AG08396 (cell line): ENCODE data around the gene EHBP1.
"Not testable (repeated sequence)": the region's sequence is repeated elsewhere in the genome, so short reads cannot be mapped to it uniquely, and the experiment has no call there.

ENCODE experiments used
- DNase-seq: peaks from one replicate; pipeline ENCODE4 v3.0.0; 2012; ENCODE audit warnings: low spot score, mixed read lengths

Gene EHBP1

DNA sequence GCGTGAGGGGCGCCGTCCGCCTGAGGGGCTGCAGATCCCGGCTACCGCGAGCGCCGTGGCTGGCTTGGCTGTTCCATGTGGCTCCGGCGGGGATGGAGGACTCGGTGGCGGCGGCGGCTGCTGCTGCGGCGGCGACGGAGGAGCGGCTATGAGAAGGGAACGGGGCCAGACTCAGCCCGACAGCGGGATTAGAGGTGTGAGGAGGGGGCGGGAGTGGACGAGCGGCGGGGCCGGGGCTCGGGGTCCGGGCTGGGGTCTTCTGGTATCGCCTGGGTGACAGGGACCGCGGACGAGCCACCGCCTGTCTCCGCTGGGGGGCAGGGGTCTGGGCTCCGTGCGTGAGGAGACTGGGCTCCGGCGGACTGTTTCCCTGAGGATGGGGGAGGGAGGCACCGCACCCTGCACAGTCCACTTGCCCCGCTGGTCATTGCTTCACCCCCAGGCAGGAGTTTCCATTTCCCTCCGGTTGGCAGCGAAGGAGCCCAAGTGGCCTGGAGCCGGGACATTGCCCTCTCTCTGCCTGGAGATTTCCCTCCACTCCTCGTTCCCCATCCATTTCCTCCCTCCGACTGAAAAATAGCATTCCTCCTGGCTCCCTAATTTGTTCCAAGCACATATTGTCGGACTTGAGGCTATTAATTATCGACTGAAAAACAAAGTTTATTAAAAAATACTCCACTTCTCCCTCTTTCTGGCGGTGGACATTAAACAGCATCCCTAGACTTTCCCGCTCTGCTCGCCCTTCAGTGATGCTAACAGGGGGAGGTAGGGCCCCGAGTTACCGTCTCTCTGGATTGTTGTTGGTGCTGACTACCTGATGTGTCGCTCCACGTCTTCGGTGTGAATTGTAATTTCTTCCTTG is 577 bp downstream of the EHBP1 start:
- DNase-seq = peak; percentile 69

DNA sequence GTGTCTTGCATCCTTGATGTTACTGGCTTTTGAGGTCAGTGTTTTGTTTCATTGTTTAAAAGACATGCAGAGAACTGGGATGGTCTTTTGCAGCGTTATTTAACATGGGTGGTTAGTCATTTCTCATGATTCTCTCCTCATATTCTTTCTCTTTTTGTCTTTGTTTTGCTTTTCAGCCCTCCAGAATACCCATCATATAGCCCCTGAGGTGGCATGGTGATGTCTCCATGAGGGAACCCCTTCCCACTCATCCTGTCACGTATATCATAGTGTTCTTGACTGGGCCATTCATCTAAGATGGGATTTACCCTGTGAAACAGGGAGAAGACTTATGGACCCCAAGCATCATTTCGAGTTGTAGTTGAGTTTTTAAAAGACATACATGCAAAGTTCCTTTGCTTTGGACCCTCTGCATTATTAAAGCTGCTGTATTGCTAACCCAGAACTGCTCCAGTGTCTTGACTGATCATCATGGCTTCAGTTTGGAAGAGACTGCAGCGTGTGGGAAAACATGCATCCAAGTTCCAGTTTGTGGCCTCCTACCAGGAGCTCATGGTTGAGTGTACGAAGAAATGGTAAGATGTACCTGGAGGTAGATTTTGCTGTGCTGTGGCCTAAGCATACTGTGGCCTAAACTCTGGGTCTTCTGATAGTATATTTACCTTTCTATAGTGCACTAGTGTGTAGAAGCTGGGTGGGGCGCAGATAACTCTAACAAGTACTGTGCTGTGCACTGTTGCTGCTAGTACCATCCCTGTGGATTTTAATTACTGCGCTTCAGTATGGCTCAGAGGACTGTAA is 1.4 kb downstream of the EHBP1 start:
- no peak for DNase-seq

DNA sequence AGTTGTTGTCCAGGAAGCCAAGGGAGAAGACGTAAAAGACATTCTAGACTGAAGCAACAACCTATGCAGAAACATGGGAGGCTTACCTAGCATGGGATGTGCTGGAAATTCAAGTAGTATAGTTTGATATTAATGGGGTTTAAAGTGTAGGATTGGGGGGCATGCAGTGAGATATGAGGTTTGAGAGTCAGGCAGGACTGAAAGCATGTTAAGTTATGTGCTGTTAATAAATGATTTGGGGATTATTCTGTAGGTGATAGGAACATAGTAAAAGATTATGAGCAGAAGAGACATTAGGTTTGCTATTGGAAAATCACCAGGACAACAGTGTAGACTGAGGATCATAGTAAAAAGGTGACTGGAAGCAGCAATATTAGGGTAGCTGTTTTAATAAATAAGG is 3.2 kb downstream of the EHBP1 start:
- no peak for DNase-seq

DNA sequence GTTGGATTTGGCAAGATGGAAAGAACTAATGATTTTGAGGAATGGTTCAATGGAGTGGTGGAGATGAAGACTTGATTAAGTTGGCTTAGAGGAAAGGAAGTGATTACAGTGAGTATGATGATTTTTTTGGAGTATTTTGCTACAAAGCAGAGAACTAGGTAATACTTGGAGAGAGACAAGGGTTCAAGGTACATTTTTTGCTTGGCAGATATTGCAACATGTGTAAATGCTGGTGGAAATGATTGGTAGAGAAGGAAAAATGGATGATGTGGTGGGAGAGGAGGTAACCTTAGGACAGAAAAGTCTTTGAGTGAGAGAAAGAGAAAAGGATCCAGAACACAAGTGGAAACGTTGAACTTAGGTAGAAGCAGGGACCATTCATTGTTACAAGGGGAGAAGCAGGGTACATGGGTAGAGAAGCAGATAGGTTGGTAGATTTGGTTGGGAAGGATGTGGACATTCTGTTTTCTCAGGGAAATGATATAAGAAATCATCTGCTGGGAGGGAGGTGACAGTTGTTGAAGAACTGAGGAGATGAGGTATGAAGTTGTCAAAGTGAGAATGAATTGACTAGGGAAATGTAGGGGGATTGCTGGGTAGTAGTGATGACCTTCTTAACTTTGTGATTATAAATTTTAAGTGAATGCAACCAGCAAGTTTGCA is 6.5 kb downstream of the EHBP1 start:
- DNase-seq = no peak

DNA sequence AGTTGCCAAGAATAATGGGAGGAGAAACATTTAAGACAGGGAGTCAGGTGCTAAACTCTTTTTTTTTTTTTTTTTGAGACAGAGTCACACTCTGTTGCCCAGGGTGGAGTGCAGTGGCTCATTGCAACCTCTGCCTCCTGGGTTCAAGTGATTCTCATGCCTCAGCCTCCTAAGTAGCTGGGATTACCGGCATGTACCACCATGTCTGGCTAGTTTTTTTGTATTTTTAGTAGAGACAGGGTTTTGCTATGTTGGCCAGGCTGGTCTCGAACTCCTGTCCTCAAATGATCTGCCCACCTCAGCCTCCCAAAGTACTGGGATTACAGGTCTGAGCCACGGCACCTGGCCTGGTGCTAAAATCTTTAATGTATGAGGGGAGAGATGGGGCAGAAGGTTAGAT is 7.7 kb downstream of the EHBP1 start:
- DNase-seq = not testable (repeated sequence)

DNA sequence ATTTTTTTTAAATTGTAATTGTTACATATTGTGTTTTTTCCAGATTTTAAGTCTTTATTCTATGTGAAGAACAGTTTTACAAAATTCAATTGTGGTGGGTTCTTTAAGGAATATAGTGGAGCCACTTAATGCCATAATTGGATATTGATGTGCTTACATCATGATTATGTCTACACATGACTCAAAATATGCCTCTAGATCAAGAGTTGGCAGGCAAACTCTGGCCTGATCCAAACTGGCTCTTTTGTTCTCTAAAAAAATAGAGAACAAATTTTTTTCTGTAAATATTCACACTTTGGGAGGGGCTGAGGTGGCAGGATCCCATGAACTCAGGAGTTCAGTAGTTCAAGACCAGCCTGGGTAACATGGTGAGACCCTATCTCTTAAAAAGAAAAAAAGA is 8.3 kb downstream of the EHBP1 start:
- no peak for DNase-seq

DNA sequence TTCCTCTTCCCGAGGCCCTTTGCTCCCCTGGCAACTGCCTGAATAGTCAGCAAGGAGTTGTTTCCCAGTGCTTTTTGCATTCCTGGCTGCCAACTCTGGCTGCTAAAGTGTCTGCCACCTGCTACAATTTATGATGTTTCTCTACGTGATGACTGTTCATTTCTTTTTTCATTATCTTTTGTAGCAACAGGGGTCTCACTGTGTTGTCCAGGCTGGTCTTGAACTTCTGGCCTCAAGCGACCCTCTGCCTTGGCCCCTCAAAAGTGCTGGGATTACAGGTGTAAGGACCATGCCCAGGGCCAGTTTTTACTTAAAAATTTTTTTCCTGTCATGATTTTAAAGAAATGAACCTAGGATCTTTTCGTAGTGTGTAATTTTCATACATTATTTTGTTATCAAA is 11.3 kb downstream of the EHBP1 start:
- no peak for DNase-seq

DNA sequence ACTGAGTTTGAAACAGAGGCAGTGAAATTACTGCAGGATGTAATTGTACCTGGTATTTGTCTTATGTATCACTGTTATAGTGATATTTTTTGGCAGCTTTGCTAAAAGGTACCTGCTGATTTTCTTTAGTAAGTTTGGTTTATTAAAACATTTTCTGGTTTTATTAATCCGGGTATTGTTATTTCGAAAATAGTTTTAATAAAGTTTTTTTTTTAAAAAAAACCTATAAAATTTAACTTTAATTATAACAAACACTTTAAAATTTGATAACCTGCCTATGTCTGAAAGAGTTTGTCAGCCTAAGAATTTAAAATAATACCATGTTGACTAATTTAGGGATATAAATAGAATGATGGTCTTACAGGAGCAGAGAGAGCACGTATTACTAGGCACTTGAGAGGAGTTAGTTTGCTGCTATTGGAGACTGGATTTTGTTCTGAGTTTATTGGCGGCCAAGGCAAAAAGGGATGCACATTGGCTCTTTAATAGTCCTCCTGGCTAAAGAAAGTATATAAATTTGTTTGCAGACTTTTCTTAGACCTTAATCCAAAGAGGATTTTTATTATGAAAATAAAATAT is 12.1 kb downstream of the EHBP1 start:
- DNase-seq = no peak

DNA sequence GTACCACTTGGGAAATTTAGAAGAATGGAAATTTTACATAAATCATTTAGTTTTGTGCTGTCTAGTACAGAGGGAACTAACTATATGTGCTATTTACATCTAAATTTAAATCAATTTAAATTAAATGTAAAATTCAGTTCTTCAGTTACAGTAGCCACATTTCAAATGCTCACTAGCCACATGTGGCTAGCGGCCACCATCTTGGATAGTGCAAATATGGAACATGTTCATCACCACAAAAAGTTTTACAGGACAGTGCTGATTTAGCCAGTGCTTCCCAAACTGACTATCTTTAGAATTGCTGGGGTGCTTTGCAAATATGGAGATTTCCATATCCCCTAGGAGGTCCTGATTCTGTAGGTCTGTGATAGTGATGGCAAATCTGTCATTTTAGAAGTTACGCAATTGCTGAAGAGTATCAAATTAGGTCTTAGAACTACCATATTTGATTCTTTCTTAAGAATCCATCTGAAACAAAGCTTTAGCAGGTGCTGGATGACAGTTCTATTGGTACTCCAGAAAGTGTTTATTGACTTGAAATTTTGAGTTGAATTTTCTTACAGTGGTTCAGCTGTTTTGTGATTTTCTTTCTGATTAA is 12.8 kb downstream of the EHBP1 start:
- no peak for DNase-seq

DNA sequence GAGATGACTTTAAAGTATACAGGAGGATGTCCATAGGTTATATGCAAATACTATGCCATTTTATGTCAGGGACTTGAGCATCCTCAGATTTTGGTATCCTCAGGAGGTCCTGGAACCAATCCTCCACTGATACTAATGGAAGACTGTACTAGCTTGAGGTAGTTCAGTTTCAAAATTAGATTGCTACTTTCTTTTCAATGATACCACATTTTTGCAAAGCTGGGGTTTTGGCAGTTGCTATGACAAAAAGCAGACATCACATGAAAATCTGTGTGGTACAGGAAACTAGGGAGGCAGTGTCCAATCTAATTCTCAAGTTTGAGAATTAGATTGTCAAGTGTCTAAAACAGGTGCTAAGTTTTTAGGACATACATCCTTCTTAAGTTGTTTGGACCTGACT is 14.2 kb downstream of the EHBP1 start:
- DNase-seq = no peak

DNA sequence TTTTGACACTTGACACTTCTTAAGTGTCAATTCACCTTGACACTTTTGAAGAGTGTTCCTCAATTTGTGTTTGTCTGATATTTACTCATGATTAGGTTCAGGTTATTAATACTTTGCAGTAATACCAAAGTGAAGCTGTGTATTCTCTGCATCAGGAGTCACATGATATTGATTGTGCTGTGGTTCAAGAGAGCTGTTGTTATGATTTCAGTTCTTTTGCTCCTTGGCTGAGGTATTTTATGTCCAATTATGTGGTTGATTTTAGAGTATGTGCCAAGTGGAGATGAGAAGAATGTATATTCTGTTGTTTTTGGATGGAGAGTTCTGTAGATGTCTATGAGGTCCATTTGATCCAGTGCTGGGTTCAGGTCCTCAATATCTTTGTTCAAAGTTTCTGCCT is 17.2 kb downstream of the EHBP1 start:
- no peak for DNase-seq

DNA sequence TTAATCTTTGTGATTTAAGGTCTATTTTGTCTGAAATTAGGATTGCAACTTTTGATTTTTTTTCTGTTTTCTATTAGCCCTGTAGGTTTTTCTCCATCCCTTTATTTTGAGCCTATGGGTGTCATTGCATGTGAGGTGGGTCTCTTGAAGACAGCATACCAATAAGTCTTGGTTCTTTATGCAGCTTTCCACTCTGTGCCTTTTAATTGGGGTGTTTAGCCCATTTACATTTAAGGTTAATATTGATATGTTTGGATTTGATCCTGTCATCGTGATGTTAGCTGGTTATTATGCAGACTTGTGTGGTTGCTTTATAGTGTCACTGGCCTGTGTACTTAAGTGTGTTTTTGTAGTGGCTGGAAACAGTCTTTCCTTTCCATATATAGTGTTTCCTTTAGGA is 17.7 kb downstream of the EHBP1 start:
- DNase-seq = no peak

DNA sequence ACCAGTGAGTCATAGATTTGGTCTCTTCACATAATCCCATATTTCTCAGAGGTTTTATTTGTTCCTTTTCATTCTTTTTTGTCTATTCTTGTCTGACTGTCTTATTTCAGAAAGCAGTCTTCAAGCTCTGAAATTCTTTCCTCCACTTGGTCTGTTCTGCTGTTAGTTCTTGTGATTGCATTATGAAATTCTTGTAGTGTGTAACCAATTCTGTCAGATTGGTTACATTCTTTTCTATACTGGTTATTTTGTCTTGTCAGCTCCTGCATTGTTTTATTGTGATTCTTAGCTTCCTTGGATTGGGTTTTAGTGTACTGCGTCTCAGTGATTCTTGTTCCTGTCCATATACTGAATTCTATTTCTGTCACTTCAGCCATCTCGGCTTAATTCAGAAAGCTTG is 18.6 kb downstream of the EHBP1 start:
- DNase-seq = no peak

DNA sequence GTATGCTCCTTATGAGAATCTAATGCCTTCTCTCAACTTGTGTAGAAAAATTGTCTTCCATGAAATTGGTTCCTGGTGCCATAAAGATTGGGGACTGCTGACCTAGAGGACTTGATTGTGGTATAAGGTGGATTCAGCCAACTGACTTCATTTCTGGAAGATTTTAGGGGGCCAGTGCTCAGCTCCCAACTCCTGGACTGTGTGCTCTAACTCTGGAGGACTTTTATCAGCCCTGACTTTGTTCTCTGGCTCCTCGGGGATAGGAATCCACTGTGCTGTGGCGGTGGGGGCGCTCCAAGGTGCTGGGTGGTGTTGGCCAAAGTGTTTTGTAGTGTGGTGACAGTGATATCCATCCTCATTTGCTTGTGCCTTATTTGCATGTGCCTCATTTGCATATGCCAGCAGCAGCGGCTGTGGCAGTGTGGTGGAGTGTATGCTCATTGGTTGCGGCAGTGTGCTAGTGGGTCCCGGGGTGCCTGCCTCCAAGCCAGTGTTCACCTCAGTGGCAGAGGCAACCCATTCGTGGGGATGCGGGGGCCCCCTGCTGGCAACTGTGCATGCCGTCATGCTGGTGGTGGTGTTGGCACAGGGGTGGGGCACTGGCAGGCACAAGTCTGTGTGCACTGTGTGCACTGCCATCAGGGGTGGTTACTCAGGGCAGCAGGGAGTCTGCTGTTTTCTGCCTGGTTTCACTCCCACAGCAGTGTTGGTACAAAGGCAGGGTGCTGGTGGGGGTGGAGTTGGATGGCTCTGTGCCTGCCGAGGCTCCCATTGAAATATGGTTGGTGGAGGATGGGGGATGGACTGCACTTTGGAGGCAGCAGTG is 19.6 kb downstream of the EHBP1 start:
- DNase-seq = no peak

DNA sequence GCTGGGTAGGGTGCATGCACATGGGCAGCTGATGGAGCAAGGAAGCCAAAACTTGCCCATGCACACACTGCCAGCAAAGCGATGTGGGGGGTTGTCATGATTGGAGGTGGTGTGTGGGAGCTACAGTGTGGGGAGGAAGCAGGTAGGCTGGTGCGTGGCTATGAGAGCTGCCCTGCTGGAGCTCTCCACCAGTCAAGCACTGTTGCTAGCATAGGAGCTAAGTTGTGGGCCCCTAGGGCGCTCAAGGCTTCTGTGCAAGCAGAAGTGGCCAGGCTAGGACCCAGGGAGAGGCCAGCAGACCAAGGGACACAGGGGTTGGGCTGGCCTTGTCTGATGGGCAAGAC is 20.2 kb downstream of the EHBP1 start:
- DNase-seq = no peak

DNA sequence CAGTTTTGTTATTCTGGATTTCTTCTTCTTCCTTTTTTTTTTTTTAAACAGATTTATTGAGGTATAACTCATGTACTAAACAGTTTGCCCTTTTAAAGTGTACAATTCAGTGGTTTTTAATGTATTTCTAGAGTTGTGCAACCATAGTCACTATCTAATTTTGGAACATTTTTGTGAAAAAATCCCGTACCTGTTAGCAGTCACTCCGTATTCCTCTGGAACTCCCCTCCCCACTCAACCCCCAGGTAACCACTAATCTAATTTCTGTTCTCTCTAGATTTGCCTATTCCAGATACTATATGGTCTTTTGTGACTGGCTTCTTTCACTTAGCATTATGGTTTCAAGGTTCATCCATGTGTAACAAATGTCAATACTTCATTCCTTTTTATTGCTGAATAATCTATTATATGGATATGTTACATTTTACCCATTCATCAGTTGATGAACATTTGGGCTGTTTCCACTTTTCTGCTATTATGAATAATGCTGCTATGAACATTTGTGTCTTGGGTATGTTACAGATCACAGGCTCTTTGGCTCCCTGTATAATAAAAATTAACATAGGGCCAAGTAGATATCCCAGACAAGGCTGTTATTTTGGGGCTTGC is 21.9 kb downstream of the EHBP1 start:
- no peak for DNase-seq

DNA sequence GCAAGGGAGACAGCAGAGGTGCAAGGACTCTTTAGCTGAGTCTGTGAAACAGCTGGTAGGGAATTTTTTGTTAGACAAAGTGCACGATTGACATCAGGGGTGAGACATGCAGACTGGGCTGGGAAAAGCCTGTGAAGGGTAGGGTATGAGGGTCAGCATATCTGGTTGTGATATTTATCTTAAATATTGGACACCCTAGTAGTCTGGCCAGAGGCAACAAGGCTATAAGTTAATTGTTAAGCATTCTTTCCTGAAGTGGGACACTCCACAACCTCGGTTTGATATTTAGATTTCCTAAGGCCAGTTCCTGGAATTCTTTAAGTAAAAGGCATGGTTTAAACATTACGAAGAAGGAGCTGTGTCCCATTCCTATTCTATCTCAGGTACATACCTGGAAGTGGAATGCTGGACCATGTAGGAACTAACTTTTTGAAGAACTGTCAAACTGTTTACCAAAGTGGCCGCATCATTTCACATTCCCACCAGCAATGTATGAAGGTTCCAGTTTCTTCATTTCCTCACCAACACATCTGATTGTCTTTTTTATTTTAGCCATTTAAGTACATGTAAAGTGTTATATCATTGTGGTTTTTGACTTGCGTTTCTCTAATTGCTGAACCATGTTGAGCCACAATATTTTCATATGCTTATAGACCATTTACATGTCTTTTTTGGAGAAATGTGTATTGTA is 22.5 kb downstream of the EHBP1 start:
- DNase-seq = no peak

DNA sequence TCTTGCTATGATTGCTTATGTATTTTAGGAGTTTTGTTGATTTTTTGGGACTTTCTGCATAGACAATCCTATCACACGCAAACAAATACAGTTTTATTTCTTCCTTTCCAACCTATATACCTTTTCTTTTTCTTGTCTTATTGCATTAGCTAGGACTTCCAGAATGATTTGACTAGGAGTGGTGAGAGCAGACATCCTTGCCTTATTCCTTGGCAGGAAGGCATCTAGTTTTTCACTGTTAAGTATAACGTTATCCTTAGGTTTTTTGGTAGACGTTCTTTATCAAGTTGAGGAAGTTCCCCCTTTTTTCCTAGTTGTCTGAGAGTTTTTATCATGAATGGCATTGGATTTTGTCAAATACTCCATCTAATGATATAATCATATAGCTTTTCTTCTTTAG is 25.8 kb downstream of the EHBP1 start:
- DNase-seq = no peak

DNA sequence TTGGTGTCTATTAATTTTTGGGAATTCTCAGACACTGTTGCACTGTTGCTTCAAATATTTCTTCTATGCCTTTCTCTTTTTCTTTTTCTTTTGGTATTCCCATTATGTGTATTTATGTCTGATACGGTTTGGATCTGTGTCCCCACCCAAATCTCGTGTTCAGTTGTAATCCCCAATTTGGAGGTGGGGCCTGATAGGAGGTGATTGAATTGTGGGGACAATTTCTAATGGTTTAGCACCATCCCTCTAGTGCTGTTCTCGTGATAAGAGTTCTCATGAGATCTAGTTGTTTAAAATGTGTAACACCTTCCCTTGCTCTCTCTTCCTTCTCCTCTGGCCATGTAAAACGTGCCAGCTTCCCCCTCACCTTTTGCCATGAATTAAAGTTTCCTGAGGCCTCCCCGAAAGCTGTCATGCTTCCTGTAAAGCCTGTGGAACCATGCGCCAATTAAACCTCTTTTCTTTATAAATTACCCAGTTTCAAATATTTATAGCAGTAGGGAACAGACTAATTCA is 26.8 kb downstream of the EHBP1 start:
- no peak for DNase-seq

DNA sequence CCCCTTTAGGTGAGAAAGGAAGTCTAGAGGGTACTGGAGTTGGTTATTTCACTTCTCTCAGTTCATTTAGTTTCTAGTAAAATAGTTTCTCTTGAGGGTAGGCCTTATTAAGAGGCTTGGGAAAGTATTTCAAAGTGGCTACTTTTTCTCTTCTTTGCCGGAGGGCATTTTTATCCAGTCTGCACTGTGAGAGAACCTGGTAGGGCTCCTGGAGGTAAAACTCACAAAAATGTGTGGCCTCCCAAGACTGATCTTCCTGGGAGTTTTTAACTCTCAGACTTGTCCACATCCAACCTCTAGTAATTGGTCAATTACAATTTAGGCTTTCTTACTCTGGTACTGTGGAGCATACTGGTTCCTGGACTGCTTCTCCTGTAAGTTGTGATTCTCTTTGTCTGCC is 28.0 kb downstream of the EHBP1 start:
- no peak for DNase-seq
